ENCODE measurements around the gene SYT8. TPM values are rescaled to one million over a fixed set of nuclear protein-coding genes. Genes with fewer than 3 reads are reported as not detected.

SYT8 gene
- total RNA-seq, 1 experiment from 2014 or later: not detected

GRCh38 chr11:1856306-1857005 is 21.7 kb downstream of the SYT8 start:
- Histone ChIP-seq H2BK15ac (ENCODE audit: low read depth, low read length) (no peak overlapping the region), H3T11ph (ENCODE audit: low read length) (no peak overlapping the region), H3K79me1 (ENCODE audit: insufficient read depth, low read depth, low read length, poor library complexity, severe bottlenecking) (no peaks in the 10 kb centered on the region), H3K23me2 (ENCODE audit: insufficient read length, low read depth, low read length, poor library complexity, severe bottlenecking) (no peaks in the 10 kb centered on the region), H3K23ac (ENCODE audit: insufficient read length, low read depth, low read length) (no peak overlapping the region), H3K9ac (ENCODE audit: extremely low read depth, insufficient read length, low read length) (no peak overlapping the region), H4K5ac (ENCODE audit: insufficient read length, low read depth, low read length) (no peak overlapping the region), H4K20me1 (ENCODE audit: control insufficient read depth, insufficient read depth, insufficient read length) (no peaks in the 10 kb centered on the region), H2BK20ac (ENCODE audit: low read depth, low read length, poor library complexity, severe bottlenecking) (no peak overlapping the region), H2BK12ac (ENCODE audit: insufficient read length, low read depth, low read length) (no peak overlapping the region), H3K18ac (ENCODE audit: insufficient read length, low read depth, low read length) (no peak overlapping the region), H3K4me1 (ENCODE audit: insufficient read depth, low read length) (no peaks in the 10 kb centered on the region), H2BK120ac (ENCODE audit: low read depth, low read length, poor library complexity, severe bottlenecking) (no peak overlapping the region), H4K91ac (ENCODE audit: insufficient read length, low read depth, low read length) (no peak overlapping the region), H3K4me2 (ENCODE audit: insufficient read depth, insufficient read length, low read length) (no peak overlapping the region), H2BK5ac (ENCODE audit: insufficient read length, low read length) (no peak overlapping the region), H3K14ac (ENCODE audit: insufficient read depth, low read length) (no peak overlapping the region; the same call in 1 of the 2 replicates), H3K27ac (ENCODE audit: insufficient read length, low read depth, low read length) (no peak overlapping the region), H3K56ac (ENCODE audit: insufficient read length, low read depth, low read length) (no peak overlapping the region), H3K4ac (ENCODE audit: low read depth, low read length) (no peak overlapping the region), H3K79me2 (ENCODE audit: insufficient read depth, low read length) (no peaks in the 10 kb centered on the region), H3K27me3 (ENCODE audit: insufficient read depth, low read length) (no peaks in the 10 kb centered on the region), H3K9me3 (ENCODE audit: control insufficient read depth, low read depth, low read length) (no peaks in the 10 kb centered on the region), H4K8ac (replicated peaks; ENCODE audit: insufficient read length, low read depth, low read length) (no peak overlapping the region), H2AFZ (ENCODE audit: low read length) (no peak overlapping the region), H2AK5ac (ENCODE audit: insufficient read length, low read length) (no peak overlapping the region)
- Mint-ChIP-seq H3K4me1 (no peaks in the 10 kb centered on the region), H3K27me3 (ENCODE audit: low read depth) (peaks cover 12% of the 10 kb centered on the region), H3K4me3 (no peak overlapping the region), H3K9me3 (no peaks in the 10 kb centered on the region), H3K27ac (no peak overlapping the region), H3K36me3 (ENCODE audit: insufficient read depth in 1 of 3, low read depth in 3 of 3) (no peaks in the 10 kb centered on the region)
- WGBS (ENCODE audit: extremely low coverage, insufficient read length, low lambda C conversion rate): no CpG with 5 or more reads among the region's 13 CpGs
- no peak for TF ChIP-seq CTCF (conservative IDR thresholded peaks at IDR 0.05)
- no peak for DNase-seq

Data from H9 (cell line).